Activated naive CD8-positive, alpha-beta T cell treated with anti-CD3 and anti-CD28 coated beads for 36 hours (primary cell): Measurements from ENCODE around the gene PTPRJ. TPM values are rescaled to one million over a fixed set of nuclear protein-coding genes. Genes with fewer than 3 reads are reported as not detected.

ENCODE experiments used
- DNase-seq: peaks from one replicate; pipeline ENCODE4 v3.0.0; 2021
- H3K27ac Mint-ChIP-seq: one replicate; pipeline ENCODE4 v1.8.0; 2022; ENCODE audit warnings: mild to moderate bottlenecking, moderate library complexity, mixed read lengths
- H3K27me3 Mint-ChIP-seq: one replicate; pipeline ENCODE4 v1.8.0; 2022; ENCODE audit warnings: mild to moderate bottlenecking, mixed read lengths
- H3K36me3 Mint-ChIP-seq: one replicate; pipeline ENCODE4 v1.8.0; 2021; ENCODE audit warnings: mild to moderate bottlenecking, mixed read lengths
- H3K4me1 Mint-ChIP-seq: one replicate; pipeline ENCODE4 v1.8.0; 2021; ENCODE audit warnings: mixed read lengths
- H3K4me3 Mint-ChIP-seq: one replicate; pipeline ENCODE4 v1.8.0; 2022; ENCODE audit warnings: mild to moderate bottlenecking, moderate library complexity, mixed read lengths
- H3K9me3 Mint-ChIP-seq: one replicate; pipeline ENCODE4 v1.8.0; 2022; ENCODE audit warnings: mixed read lengths
- total RNA-seq, 2 experiments: library from RNA; stranded (reverse); gene quantifications; one replicate each; pipeline ENCODE4 v1.2.3, GENCODE V29; 2021

PTPRJ gene
- total RNA-seq, 2 experiments from 2014 or later, result 11.8 to 13.1 TPM

DNA sequence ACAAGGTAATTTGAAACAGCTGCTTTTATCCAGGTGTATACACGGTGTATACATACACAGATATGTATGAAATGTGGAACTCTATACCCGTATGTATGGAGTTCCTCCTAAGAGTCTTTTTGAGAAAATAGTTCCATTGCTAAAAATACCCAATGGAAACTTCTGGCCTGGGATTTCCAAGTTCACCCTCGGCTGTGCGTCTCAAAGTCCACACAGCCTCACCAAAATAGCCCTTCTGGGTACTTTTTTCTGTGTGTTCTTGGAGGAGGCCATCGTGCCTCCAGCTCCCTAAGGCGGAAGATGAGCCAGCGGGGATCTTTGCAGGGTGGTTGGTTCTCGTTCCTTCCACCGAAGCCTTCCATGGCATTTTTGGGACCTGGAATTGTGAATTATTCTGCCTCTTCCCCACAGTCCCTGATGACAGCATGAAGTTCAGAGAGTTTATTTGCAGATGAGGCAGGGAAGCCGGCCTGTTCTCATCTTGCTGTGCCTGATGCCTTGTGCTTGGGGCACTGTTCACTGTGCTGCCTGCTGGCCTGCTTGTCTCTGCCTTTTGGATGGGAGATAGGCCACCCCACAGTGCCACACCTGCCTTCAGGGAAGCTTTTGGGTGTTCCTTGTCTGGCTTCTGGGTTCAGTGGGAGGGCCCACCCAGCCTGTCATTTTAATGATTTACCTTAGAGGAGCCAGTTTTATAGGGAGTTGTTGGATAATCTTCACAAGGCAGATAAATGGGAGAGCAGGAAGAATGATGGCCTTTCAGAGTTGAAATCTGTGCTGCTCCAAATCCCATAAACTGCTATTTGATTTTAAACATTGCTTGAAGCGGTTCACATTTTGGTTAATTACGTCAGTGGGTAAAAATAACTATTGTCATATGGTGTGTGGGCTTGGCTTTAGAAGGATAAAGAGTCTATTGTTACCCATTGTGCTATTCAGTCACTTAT lies 123.5 kb downstream of the PTPRJ start:
- Mint-ChIP-seq H3K27ac (no peak overlapping the region), H3K9me3 (no peaks in the 10 kb centered on the region)

DNA sequence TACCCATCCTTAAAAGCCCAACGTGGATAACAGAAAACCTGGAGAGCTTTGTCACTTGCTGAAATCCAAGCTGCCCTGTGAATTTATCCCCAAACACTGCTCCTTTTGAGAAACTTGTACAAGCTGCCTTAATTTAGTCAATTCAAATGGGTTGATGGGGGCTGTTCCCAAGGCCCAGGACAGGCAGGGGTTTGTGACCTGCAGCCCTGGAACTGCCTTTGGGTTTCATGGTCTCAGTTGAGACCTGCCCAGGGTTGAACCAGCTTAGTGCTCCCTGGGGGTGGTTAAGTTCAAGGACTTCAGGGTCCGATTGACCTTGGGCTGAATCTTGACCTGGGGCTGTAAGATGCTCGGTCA lies 124.2 kb downstream of the PTPRJ start:
- no peak overlapping the region for H3K27ac Mint-ChIP-seq
- no peak overlapping the region for H3K4me3 Mint-ChIP-seq
- no peaks in the 10 kb centered on the region for H3K36me3 Mint-ChIP-seq
- DNase-seq, result no peak
- no peaks in the 10 kb centered on the region for H3K9me3 Mint-ChIP-seq
- H3K27me3 Mint-ChIP-seq, result no peaks in the 10 kb centered on the region
- peaks cover 45% of the 10 kb centered on the region for H3K4me1 Mint-ChIP-seq

More for the DNA sequence above, 123.5 kb downstream of the PTPRJ start:
- Mint-ChIP-seq H3K36me3 (no peaks in the 10 kb centered on the region), H3K4me1 (peaks cover 43% of the 10 kb centered on the region), H3K4me3 (no peak overlapping the region), H3K27me3 (no peaks in the 10 kb centered on the region)
- no peak for DNase-seq

- Mint-ChIP-seq H3K4me3 (no peak overlapping the region), H3K27ac (no peak overlapping the region), H3K36me3 (no peaks in the 10 kb centered on the region), H3K27me3 (no peaks in the 10 kb centered on the region), H3K4me1 (peaks cover 48% of the 10 kb centered on the region), H3K9me3 (no peaks in the 10 kb centered on the region)
- no peak for DNase-seq
Measured at GRCh38 chr11:48105096-48105990, 125.0 kb downstream of the PTPRJ start.

- no peak overlapping the region for H3K27ac Mint-ChIP-seq
- H3K36me3 Mint-ChIP-seq, result no peaks in the 10 kb centered on the region
Measured at GRCh38 chr11:48106166-48106565, 125.8 kb downstream of the PTPRJ start.

DNA sequence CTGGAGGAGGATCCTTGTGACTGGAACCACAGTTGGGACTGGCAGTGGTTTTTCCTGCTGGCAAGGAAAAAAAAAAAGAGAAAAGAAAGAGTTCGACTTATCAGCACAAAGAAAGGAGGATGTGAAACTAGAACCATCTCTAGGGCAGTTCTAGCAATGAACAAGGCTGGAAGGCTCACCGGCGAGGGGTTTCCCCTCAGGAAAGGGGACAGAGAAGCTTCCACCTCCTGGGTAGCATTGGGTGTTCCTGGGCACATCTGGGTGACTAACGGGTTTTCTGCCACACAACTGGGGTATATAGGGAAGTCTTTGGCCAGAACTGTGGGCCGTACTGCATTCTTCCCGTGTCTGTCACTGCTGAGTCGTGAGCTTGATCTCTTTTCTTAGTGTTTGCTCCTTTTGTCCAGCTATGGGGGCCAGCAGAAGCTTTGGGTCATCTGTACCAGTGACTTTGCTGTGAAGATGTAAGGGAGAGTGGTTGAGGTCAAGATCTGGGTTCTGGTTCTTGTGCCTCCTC lies 126.9 kb downstream of the PTPRJ start:
- H3K4me3 Mint-ChIP-seq, result no peak overlapping the region
- peak; percentile 44 for DNase-seq
- H3K4me1 Mint-ChIP-seq, result peaks cover 44% of the 10 kb centered on the region
- H3K27ac Mint-ChIP-seq, result peak overlapping the region; percentile 72
- H3K27me3 Mint-ChIP-seq, result no peaks in the 10 kb centered on the region
- no peaks in the 10 kb centered on the region for H3K9me3 Mint-ChIP-seq
- H3K36me3 Mint-ChIP-seq, result peaks cover under 1% of the 10 kb centered on the region

More at GRCh38 chr11:48106166-48106565, 125.8 kb downstream of the PTPRJ start:
- no peaks in the 10 kb centered on the region for H3K27me3 Mint-ChIP-seq
- H3K4me1 Mint-ChIP-seq, result peaks cover 48% of the 10 kb centered on the region
- no peak for DNase-seq
- H3K9me3 Mint-ChIP-seq, result no peaks in the 10 kb centered on the region
- H3K4me3 Mint-ChIP-seq, result no peak overlapping the region

DNA sequence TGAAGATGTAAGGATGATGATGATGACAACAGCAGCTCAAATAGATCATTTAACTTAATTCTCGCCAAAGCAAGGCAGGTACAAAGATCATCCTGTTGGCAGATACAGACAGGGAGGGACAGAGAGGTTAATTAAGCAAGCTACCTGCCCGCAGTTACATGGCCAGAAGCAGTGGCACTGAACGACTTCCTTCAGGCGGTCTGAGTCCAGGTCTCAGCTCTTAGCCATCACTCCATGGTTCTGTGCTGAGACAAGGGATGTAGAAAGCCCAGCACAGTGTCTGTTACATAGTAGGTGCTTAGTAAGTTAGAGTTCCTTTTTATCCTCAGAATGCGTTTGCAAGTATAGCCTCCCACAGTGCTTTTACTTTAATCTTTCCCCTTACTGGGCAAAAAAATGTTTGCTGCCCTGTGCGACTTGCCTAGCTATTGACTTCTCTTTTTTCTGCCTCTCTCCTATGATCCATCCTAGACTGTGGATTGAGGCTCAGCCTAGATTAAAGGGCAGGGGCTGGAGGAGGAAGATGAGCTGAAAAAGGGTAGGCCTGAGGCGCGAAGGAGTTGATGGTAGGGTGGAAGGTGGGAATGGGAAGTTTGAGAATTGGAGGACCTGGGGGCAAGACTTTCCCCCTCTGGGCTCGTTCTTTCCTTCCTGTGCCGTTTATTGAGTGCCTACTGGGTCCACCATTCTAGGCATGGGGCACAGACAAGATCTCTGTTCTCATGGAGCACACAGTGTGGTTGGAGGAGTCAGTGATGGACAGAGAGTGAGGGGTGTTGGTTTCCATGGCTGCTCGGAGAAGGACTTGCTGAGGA lies 128.1 kb downstream of the PTPRJ start:
- Mint-ChIP-seq H3K4me1 (peaks cover 38% of the 10 kb centered on the region), H3K4me3 (peak overlapping the region; percentile 16), H3K27ac (peak overlapping the region; percentile 93), H3K27me3 (no peaks in the 10 kb centered on the region), H3K9me3 (no peaks in the 10 kb centered on the region), H3K36me3 (peaks cover 2% of the 10 kb centered on the region)
- no peak for DNase-seq

DNA sequence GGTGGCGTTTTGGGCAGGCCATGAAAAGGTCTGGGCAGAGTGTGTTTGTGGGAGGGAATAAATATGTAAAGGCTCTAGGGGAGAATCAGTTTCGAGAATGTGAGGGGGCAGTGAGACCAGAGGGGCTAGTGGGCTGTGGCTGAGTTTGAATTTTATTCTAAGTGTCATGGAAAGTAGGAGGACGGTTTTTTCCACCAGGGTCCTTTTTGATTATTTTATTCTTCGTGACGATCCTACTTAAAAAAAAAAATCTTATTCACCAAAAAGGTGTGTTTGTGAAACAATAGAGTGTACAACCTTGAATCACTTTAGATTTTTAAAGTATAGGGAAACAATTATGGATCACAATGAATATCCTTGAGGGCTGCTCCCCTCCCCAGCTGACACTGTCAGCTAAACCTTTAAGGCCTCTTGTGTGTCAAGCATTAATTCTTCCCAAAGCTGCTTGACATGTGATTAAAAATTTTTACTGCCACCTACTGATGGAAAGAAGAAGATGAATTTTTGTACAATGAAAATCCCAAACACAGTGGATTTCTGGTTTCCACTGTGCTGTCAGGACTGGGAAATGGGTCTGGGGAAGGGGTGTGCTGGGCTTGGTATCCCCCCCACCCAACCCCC lies 128.8 kb downstream of the PTPRJ start:
- no peak for DNase-seq
- H3K27me3 Mint-ChIP-seq, result no peaks in the 10 kb centered on the region
- H3K9me3 Mint-ChIP-seq, result no peaks in the 10 kb centered on the region
- peaks cover 38% of the 10 kb centered on the region for H3K4me1 Mint-ChIP-seq
- no peak overlapping the region for H3K4me3 Mint-ChIP-seq
- peak overlapping the region; percentile 93 for H3K27ac Mint-ChIP-seq
- peaks cover 2% of the 10 kb centered on the region for H3K36me3 Mint-ChIP-seq

DNA sequence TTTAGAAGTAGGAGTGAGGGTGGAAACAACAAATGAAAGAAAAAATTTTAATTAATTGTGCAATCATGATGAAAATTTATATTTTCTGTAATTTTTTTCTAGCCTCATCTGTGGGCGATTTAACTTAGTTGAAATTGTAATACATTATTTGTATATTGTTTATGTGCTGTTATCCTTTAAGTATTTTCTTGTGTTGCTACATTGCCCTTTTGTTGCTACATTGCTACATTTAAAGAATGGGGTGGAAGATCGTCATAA lies 130.1 kb downstream of the PTPRJ start:
- Mint-ChIP-seq H3K27me3 (no peaks in the 10 kb centered on the region), H3K27ac (no peak overlapping the region), H3K9me3 (peaks cover 10% of the 10 kb centered on the region), H3K4me1 (peaks cover 38% of the 10 kb centered on the region), H3K36me3 (peaks cover 13% of the 10 kb centered on the region), H3K4me3 (no peak overlapping the region)
- no peak for DNase-seq

DNA sequence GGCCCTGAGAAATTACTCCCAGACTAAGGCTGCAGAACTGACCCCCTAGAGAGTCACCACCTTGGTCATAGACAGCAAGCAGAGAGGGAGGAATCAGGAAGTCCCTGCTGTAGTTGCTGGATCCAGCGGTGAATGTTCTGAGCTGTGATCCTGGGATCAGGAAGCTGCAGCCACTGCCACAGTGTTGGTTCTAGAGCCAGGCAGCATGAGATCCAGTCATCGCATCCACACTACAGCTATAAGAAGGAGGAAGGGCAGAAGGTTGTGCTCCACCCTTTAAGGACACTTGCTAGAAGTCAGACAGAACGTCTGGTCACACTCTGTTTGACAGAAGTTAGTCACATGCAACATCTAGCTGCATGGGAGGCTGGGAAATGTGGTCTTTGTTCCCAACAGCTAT lies 131.5 kb downstream of the PTPRJ start:
- no peak overlapping the region for H3K27ac Mint-ChIP-seq
- H3K4me3 Mint-ChIP-seq, result no peak overlapping the region
- H3K27me3 Mint-ChIP-seq, result no peaks in the 10 kb centered on the region
- peaks cover 15% of the 10 kb centered on the region for H3K9me3 Mint-ChIP-seq
- peaks cover 18% of the 10 kb centered on the region for H3K36me3 Mint-ChIP-seq
- peaks cover 33% of the 10 kb centered on the region for H3K4me1 Mint-ChIP-seq
- DNase-seq, result no peak

GRCh38 chr11:48114740-48115139 lies 134.4 kb downstream of the PTPRJ start:
- no peak for DNase-seq
- no peak overlapping the region for H3K27ac Mint-ChIP-seq
- H3K4me1 Mint-ChIP-seq, result peaks cover 8% of the 10 kb centered on the region
- peaks cover 15% of the 10 kb centered on the region for H3K9me3 Mint-ChIP-seq
- H3K4me3 Mint-ChIP-seq, result no peak overlapping the region
- no peaks in the 10 kb centered on the region for H3K27me3 Mint-ChIP-seq
- H3K36me3 Mint-ChIP-seq, result peaks cover 21% of the 10 kb centered on the region

DNA sequence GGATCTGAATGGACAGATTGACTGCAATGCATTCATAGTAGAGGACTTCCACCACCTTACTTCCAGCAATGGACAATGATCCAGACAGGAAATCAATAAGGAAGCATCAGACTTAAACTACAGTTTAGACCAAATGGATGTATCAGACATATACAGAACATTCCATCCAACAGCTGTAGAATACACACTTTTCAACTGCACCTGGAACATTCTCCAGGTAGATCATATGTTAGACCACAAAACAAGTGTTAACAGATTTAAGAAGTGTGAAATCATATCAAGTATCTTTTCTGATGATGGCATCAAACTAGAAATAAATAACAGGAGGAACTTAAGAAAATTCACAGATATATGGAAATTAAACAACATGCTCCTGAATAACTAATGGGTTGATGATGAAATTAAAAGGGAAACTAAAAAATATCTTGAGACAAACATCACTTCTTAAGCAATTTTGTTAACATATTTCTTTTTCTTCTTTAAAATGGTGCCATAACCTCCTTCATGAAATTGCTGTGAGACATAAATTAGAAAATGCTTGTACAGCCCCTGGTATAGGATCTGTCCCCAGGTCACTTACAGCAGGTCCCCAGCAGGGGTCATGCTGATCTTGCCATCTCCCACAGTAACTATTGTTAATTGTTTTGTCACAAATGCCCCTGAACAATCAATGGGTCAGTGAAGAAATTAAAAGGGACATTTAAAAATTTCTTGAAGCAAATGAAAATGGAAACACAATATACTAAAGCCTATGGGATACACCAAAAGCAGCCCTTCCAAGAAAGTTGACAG lies 136.3 kb downstream of the PTPRJ start:
- no peak overlapping the region for H3K4me3 Mint-ChIP-seq
- DNase-seq, result no peak
- H3K9me3 Mint-ChIP-seq, result peaks cover 15% of the 10 kb centered on the region
- peaks cover 4% of the 10 kb centered on the region for H3K4me1 Mint-ChIP-seq
- no peak overlapping the region for H3K27ac Mint-ChIP-seq
- no peaks in the 10 kb centered on the region for H3K27me3 Mint-ChIP-seq
- peaks cover 21% of the 10 kb centered on the region for H3K36me3 Mint-ChIP-seq

DNA sequence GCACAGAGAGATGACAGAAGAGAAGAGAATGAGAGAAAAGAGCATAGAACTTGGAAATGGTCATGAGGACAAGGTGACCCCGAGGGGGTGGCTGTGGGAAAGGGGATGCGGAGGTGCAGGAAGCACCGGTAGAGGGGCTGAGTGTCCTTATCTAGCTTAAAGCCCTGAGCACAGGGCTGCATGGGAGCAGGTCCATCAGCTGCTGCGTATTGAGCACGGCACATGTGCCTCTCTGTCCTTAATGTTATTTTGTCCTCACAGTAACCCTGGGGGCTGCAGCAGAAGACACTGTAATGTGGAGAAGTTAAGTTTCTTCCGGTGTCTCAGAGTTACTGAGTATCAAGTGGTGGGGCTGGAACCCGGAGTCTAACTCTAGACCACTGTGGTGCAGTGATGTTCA lies 141.9 kb downstream of the PTPRJ start:
- no peak for DNase-seq
- Mint-ChIP-seq H3K4me1 (no peaks in the 10 kb centered on the region), H3K27me3 (no peaks in the 10 kb centered on the region), H3K9me3 (no peaks in the 10 kb centered on the region), H3K36me3 (peaks cover 13% of the 10 kb centered on the region), H3K27ac (no peak overlapping the region), H3K4me3 (no peak overlapping the region)

DNA sequence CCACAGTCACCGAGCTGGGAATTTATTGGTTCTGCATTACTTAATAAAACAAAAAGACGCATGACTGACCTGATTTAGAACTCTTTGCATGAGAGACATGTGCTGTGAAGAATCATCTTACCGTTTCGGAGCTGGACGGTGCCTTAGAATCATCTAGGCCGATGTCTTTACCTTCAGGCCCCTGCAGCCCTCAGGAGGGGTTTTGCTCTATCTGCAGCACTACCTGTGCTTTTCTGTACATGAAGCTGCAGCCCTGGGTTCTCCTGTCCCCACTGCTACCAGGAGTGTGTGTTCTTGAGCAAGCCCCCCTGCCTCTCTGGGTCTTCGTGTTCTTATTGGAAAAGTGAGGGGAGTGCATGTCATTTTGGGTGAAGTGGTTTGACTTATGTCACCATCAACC lies 142.3 kb downstream of the PTPRJ start:
- Mint-ChIP-seq H3K27me3 (no peaks in the 10 kb centered on the region), H3K27ac (no peak overlapping the region), H3K4me1 (no peaks in the 10 kb centered on the region), H3K4me3 (no peak overlapping the region), H3K36me3 (peaks cover 14% of the 10 kb centered on the region), H3K9me3 (no peaks in the 10 kb centered on the region)
- DNase-seq, result no peak
